ENCODE data around the gene TGFBI.
A peak's percentile ranks its signal among the peaks of the same experiment; 100 is the strongest.

TGFBI gene

GRCh38 chr5:136051486-136052220 is 22.9 kb downstream of the TGFBI start:
- no peak for DNase-seq

GRCh38 chr5:136052692-136053335 is 24.0 kb downstream of the TGFBI start:
- DNase-seq: no peak

DNA sequence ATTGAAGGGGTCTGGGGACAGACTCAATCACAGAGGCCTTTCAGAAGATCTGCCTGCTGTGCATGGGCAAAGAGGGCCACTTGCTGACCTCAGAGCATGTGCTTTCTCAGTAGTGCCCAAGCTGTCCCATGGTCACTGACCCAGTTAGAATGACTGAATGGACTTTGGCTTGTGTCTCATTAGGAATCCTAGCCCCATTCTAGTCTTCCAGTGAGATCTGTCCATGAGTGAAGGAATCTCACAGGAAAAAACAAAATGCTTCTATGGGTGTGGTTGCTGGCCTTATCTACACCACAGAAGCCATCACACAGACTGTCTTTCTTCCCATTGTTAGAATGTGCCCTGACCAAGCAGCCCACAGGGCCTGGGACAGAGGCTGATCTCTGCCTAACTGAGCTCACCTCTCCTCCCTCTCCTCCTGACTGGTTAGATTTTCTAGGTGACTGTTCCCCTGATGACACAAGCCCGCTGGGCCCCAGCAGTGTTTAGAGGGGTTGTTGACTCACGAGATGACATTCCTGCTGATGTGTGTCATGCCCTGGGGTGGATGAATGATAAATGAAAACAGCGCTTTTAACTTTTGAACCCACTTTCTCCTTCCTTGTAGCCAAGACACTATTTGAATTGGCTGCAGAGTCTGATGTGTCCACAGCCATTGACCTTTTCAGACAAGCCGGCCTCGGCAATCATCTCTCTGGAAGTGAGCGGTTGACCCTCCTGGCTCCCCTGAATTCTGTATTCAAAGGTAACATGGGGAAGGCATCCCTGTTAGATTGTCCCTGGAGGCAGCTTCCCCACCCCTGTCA is 24.8 kb downstream of the TGFBI start:
- no peak for DNase-seq

GRCh38 chr5:136054142-136055019 is 25.6 kb downstream of the TGFBI start:
- DNase-seq: no peak

DNA sequence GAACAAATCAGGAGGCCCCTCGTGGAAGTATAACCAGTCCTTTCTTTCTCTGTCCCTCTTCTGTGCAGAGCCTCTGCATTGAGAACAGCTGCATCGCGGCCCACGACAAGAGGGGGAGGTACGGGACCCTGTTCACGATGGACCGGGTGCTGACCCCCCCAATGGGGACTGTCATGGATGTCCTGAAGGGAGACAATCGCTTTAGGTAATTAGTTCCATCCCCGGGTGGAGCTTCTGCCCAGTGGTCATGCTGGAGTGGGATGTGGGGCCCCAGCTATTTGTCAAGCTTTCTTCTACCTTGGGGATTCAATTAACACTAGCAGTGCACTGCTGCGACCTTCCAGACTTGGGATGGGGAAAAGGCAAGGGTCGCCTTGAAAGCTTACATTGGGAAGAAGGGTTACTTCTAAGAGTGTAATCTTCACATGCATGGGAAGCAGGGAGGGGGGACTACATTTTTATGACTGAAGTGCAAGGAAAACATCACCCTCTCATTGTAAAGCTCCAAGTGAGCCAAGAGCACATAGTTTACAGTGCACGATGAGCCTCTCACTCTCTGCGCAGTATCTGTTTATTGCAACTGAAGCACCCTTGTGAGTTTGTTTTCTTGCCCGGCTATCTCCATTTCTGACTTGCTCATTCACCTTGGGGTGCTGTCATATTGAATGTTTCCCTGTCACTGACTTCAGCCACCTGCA is 27.0 kb downstream of the TGFBI start:
- DNase-seq: no peak

DNA sequence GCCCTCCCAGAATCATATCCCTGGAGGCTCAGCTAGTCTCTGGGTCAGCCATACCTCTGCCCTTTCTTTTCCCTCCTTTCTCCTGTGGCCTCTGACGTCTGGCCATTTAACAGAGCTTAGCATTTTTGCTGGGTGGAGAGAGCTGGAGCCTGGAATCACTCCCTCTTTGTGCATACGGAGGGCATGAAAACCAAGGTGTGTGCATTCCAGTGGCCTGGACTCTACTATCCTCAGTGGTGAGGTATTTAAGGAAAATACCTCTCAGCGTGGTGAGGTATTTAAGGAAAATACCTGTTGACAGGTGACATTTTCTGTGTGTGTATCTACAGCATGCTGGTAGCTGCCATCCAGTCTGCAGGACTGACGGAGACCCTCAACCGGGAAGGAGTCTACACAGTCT is 27.5 kb downstream of the TGFBI start:
- no peak for DNase-seq

GRCh38 chr5:136056771-136057335 is 28.1 kb downstream of the TGFBI start:
- DNase-seq: no peak

DNA sequence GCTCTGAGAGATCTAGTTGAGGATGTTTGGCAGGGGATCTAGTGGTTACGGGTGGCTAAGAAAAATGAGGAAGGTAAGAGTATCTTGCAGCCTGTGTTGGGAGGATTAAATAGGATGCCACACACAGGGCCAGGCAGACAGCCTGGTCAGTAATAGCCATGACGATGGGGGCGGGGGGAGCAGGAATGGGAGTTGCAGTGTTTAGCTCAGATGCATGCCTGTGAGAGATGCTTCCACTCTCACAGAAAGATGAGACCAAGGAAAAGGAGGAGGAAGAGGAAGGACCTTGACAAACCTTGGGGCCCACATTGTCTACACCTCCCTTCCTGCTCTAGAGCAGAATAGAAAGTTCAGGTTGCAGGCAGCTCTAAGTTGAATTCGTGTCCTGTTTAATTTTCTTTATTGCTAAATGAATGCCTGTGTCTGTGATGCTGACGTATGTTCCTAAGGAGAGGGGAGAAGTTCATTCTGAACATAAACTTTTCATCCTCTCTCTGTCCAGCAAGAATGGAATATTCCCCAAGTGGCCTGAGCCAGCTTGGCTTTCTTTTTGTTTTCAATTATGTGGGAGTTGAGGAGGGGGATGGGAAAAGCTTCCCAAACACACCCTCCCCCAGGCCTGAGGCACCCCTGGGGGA is 28.7 kb downstream of the TGFBI start:
- DNase-seq: no peak

GRCh38 chr5:136058039-136058971 is 29.5 kb downstream of the TGFBI start:
- DNase-seq: no peak

DNA sequence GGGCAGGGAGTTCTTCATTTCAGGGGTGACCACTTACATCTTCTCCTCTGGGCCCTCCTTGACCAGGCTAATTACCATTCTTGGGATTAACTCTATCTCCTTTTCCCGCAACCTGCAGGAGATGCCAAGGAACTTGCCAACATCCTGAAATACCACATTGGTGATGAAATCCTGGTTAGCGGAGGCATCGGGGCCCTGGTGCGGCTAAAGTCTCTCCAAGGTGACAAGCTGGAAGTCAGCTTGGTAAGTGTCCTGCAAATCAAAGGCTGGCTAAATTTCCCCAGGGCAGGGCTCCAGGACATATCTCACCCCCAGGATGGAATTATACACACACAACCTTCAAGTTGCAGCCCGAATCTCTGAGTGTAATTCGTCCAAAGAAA is 30.2 kb downstream of the TGFBI start:
- DNase-seq: no peak

DNA sequence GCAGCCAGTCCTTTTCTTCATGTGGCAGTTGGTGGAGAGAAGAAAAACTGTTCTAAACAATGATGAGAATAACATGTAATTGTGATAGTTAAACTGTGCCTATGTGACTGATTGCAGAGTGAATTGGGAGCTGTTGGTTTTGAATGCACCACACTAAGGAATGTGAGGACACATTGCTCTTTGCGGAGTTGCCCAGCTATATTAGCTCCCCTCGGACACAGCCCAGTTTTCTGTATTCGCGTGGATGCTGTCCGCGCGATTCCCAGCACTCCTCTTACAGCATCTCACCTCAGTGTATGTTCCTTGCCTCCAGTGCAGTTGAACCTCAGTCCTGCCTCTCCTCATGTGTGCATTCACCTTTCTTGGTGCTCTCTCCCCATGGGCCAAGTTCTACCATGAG is 32.2 kb downstream of the TGFBI start:
- no peak for DNase-seq

- no peak for DNase-seq
Observed at GRCh38 chr5:136061630-136062365, 33.0 kb downstream of the TGFBI start.

- DNase-seq: peak; percentile 14 to 48
Observed at GRCh38 chr5:136062366-136063274, 33.8 kb downstream of the TGFBI start.

- DNase-seq: no peak
Observed at GRCh38 chr5:136063778-136064465, 35.1 kb downstream of the TGFBI start.

DNA sequence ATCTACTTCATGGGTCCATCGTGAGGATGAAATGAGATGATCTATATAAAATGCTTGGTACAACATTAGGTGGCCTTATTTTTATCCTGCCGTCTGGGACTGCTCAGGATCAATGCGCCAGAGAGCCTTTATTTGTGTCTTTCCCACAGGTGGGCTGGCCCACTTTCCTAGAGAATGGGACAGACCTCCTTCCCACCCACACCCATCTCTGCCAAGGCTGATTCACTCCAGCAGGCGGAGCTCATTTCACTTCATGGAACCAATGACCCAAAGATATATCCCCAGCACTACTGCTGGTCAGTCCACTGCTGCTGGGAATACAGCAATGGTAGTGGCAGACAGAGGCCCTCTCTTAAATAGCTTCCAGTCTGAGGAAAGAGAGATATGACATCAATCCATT is 35.7 kb downstream of the TGFBI start:
- DNase-seq: no peak

GRCh38 chr5:136065588-136065987 is 36.8 kb downstream of the TGFBI start:
- DNase-seq: no peak

DNA sequence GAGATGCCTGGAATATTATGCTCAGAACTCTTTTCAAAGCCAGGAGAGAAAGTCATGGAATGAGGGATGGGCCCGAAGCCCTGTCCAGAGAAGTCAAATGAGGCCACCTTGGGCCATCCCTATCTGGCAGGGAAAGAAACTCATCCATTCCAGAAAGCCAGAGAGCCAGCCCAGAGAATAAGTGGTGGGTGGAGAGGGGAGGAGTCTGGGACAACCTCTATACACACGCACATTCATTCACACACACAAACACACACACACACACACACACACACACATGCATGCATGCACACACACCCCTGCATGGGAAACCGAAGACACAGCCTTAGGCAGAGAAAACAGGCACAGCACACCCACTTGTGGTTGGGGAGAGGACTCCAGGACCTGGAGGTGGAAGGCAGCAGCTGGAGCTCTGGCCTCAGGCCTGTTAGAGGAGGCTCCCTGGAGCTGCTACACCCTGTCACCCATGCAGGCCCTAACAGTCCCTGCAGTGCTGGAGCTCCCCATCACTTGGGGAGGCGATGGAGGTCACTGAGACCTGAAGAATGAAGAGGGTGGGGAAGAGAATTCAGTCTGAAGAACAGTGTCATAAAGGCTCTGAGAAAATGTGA is 38.0 kb downstream of the TGFBI start:
- no peak for DNase-seq
